HG03139 (cell line): ENCODE data around the gene WDR7.

Experiments used
- ATAC-seq: cut with Tn5 transposase; IDR thresholded peaks from one replicate; pipeline ENCODE4 v1.9.1; 2021; ENCODE audit not compliant: unreplicated experiment

The WDR7 gene

GRCh38 chr18:56721031-56721430 is 69.9 kb downstream of the WDR7 start:
- ATAC-seq, result no peak

GRCh38 chr18:56721491-56721890 is 70.3 kb downstream of the WDR7 start:
- no peak for ATAC-seq

GRCh38 chr18:56722518-56722917 is 71.4 kb downstream of the WDR7 start:
- no peak for ATAC-seq

- no peak for ATAC-seq
These were observed 71.9 kb downstream of the WDR7 start for GRCh38 chr18:56723068-56723467.

- no peak for ATAC-seq
These were observed 72.5 kb downstream of the WDR7 start for GRCh38 chr18:56723706-56724105.

GRCh38 chr18:56726906-56727305 is 75.7 kb downstream of the WDR7 start:
- ATAC-seq, result no peak

GRCh38 chr18:56727399-56727798 is 76.2 kb downstream of the WDR7 start:
- no peak for ATAC-seq

- no peak for ATAC-seq
These were observed 77.6 kb downstream of the WDR7 start for GRCh38 chr18:56728741-56729140.

- no peak for ATAC-seq
These were observed 87.0 kb downstream of the WDR7 start for GRCh38 chr18:56738184-56738583.

GRCh38 chr18:56739731-56740130 is 88.6 kb downstream of the WDR7 start:
- no peak for ATAC-seq

GRCh38 chr18:56740645-56741044 is 89.5 kb downstream of the WDR7 start:
- ATAC-seq, result no peak

GRCh38 chr18:56741685-56742084 is 90.5 kb downstream of the WDR7 start:
- no peak for ATAC-seq

- no peak for ATAC-seq
These were observed 92.0 kb downstream of the WDR7 start for GRCh38 chr18:56743115-56743514.

- ATAC-seq, result no peak
These were observed 96.0 kb downstream of the WDR7 start for GRCh38 chr18:56747032-56747658.

- no peak for ATAC-seq
These were observed 96.7 kb downstream of the WDR7 start for GRCh38 chr18:56747857-56748256.

GRCh38 chr18:56748698-56749268 is 97.6 kb downstream of the WDR7 start:
- no peak for ATAC-seq

- no peak for ATAC-seq
These were observed 105.8 kb downstream of the WDR7 start for GRCh38 chr18:56756966-56757365.

GRCh38 chr18:56770097-56770496 is 118.9 kb downstream of the WDR7 start:
- ATAC-seq, result no peak

GRCh38 chr18:56770873-56771272 is 119.7 kb downstream of the WDR7 start:
- ATAC-seq, result no peak

- no peak for ATAC-seq
These were observed 124.5 kb downstream of the WDR7 start for GRCh38 chr18:56775701-56776100.

- ATAC-seq, result no peak
These were observed 136.2 kb downstream of the WDR7 start for GRCh38 chr18:56787390-56787789.

GRCh38 chr18:56789004-56789888 is 138.1 kb downstream of the WDR7 start:
- no peak for ATAC-seq
